ENCODE data around the gene CBARP. TPM values are rescaled to one million over a fixed set of nuclear protein-coding genes. Genes with fewer than 3 reads are reported as not detected.
A peak's percentile ranks its signal among the peaks of the same experiment; 100 is the strongest.

The CBARP gene
- total and polyA plus RNA-seq, 9 of the 15 experiments (the other 6 are each of a cell fraction or from before 2014, with no cell fraction given) = 0.03 to 8.9 (median 1.2) TPM; not detected in 1

DNA sequence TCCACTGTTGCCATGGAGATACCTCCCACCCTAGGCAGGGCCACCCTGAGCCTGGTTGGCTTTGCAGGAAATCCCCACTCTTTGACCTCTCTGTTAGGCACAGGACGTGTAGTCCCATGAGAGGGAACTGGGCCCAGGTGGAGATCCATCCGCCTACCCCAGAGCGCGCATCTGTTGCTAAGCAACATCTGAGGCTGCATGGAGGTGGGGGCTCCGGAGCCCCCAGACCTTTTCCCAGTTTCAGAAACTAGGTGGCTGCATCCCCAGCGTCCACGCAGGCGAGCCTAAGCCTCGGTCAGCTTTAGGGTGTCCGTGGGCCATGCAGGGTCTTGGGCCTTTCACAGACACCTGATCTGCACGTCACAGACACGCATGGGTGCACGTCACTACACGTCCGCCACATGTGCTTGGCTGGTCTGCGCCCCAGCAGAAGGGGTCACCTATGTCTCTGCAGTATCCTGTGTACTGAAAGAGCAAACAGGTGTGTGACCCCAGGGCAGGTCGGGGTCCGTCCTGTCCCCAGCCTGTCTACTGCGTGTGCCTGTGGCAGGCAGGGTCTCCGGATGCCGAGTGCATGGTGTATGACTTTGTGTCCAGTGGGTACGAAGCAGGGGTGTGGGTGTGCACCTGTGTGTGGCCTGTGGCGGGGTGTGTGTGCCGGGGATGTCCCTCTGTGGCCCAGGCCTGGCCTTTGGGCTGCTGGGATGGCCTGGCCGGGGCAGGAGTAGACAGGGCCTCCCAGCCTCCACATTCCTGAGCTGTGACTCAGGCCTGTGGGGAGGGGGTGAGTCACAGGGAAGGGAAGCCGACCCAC lies 27.2 kb upstream of the CBARP start (continued):
- no peak for TF ChIP-seq MAX (CRISPR knock-in tag; IDR thresholded peaks at IDR 0.05)
- TF ChIP-seq CSDE1 (IDR thresholded peaks at IDR 0.05) = no peak
- TF ChIP-seq, protein P1, sequence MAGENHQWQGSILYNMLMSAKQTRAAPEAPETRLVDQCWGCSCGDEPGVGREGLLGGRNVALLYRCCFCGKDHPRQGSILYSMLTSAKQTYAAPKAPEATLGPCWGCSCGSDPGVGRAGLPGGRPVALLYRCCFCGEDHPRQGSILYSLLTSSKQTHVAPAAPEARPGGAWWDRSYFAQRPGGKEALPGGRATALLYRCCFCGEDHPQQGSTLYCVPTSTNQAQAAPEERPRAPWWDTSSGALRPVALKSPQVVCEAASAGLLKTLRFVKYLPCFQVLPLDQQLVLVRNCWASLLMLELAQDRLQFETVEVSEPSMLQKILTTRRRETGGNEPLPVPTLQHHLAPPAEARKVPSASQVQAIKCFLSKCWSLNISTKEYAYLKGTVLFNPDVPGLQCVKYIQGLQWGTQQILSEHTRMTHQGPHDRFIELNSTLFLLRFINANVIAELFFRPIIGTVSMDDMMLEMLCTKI (IDR thresholded peaks at IDR 0.05; ENCODE audit: partially characterized antibody) = no peak
- TF ChIP-seq ZNF280A (IDR thresholded peaks at IDR 0.05; ENCODE audit: low read depth, partially characterized antibody) = no peak
- TF ChIP-seq JUN (IDR thresholded peaks at IDR 0.05; ENCODE audit: borderline replicate concordance, low read depth, low read length) = peak; percentile 98
- peak; percentile 96 for TF ChIP-seq JUN (CRISPR knock-in tag; IDR thresholded peaks at IDR 0.05; ENCODE audit: borderline replicate concordance)
- no peak for TF ChIP-seq ZNF197 (CRISPR knock-in tag; IDR thresholded peaks at IDR 0.05; ENCODE audit: low read depth)
- peak; percentile 41; the same call in 1 of the 2 replicates for TF ChIP-seq ZBTB7A (IDR thresholded peaks at IDR 0.05; ENCODE audit: borderline replicate concordance, control insufficient read depth, low read depth, low read length)
- TF ChIP-seq SRF (CRISPR knock-in tag; IDR thresholded peaks at IDR 0.05) = no peak
- TF ChIP-seq RNF219 (CRISPR knock-in tag; IDR thresholded peaks at IDR 0.05) = no peak
- TF ChIP-seq ZNF75A (CRISPR knock-in tag; IDR thresholded peaks at IDR 0.05) = no peak
- no peak for TF ChIP-seq RBM17 (IDR thresholded peaks at IDR 0.05; ENCODE audit: borderline replicate concordance, low read depth, low read length)
- no peak for TF ChIP-seq SNAPC5 (CRISPR knock-in tag; IDR thresholded peaks at IDR 0.05)
- no peak for TF ChIP-seq TRIM25 (IDR thresholded peaks at IDR 0.05; ENCODE audit: borderline replicate concordance)
- TF ChIP-seq NFYB (IDR thresholded peaks at IDR 0.05; ENCODE audit: extremely low read depth, insufficient read length) = no peak
- TF ChIP-seq HCFC1 (IDR thresholded peaks at IDR 0.05; ENCODE audit: low read depth, low read length) = no peak
- no peak for TF ChIP-seq THAP7 (CRISPR knock-in tag; IDR thresholded peaks at IDR 0.05)

Measured in K562 (cell line).